Transverse colon (tissue), 4 donors: ENCODE results near the gene SREBF2.

Experiments used
- CTCF ChIP-seq, 5 experiments: fragments of 200-600 bp in 3 of 5; fragments of 450-650 bp in 2 of 5; sonication (generic) in 3 of 5; IDR thresholded peaks; 1 replicate in 2 of 5; 2 replicates in 3 of 5; pipeline ENCODE4 v1.5.1; 2016 to 2017; ENCODE audit warnings: antibody characterized with exemption in 5 of 5, inconsistent platforms in 3 of 5, mild to moderate bottlenecking in 2 of 5, moderate library complexity in 1 of 5
- POLR2A ChIP-seq: fragments of 450-650 bp; IDR thresholded peaks from one replicate; pipeline ENCODE4 v1.6.1; 2016; ENCODE audit warnings: antibody characterized with exemption, mild to moderate bottlenecking, moderate library complexity
- POLR2AphosphoS5 ChIP-seq, 3 donors: sonication (generic); formaldehyde crosslinking; IDR thresholded peaks; one replicate each; pipeline ENCODE4 v1.6.1; 2016; ENCODE audit warnings: antibody characterized with exemption in 3 of 3

DNA sequence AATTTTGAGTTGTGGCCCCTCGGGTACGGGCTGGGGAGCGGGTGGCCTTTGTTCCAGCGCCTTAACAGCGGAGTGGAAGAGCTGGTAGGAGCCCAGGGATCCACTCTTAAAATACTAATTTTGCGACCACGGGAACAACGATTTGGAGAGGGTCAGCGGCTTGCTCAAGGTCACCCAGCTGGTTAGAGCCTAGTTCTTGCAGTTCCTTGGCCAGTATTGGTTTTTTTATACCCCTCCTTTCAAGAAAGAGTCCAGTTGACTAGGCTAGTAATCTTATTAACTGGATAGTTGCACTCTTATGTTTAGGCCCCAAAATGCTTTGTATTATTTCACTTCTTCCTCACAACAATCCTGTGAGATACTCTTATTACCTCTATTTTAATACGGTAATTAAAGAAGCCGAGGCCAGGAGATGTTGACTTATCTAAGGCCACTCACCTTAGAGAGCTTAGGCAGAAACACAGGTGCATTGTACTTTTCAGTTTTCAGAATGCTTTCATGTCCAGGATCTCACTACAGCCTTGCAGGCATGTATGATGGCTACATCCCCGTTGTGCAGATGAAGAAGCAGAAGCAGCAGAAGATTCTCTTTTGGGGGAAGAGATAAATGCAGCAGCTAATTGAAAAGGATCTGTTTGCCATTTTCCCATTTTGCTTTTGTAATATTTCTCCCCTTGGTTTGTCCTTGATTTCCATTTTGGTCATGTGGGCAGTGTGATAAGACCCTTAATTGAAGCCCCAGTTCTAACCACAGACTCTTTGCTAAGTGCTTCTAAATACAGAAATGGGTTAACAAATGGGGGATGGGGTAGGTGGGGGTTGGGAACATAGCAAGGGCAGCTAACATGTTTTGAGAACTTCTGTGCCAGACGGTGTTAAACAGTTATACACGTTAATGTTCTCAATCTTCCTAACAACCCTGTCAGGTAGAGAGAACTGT is 1.4 kb downstream of the SREBF2 start:
- TF ChIP-seq CTCF (IDR thresholded peaks at IDR 0.05): no peak
- TF ChIP-seq POLR2AphosphoS5 (IDR thresholded peaks at IDR 0.05): no peak
- TF ChIP-seq POLR2A: no peak
